GM20000 (cell line): ENCODE data around the gene PPP4R4.

Experiments used
- DNase-seq: peaks from one replicate; pipeline ENCODE4 v3.0.0; 2012; ENCODE audit warnings: low spot score
- CTCF ChIP-seq: IDR thresholded peaks from 2 replicates; pipeline ENCODE4 v1.5.1; 2012; ENCODE audit warnings: mild to moderate bottlenecking, control low read depth; ENCODE audit errors: extremely low read depth, missing control alignments

PPP4R4 gene

GRCh38 chr14:94321421-94322271 is 147.5 kb downstream of the PPP4R4 start:
- no peak for TF ChIP-seq CTCF
- no peak for DNase-seq

DNA sequence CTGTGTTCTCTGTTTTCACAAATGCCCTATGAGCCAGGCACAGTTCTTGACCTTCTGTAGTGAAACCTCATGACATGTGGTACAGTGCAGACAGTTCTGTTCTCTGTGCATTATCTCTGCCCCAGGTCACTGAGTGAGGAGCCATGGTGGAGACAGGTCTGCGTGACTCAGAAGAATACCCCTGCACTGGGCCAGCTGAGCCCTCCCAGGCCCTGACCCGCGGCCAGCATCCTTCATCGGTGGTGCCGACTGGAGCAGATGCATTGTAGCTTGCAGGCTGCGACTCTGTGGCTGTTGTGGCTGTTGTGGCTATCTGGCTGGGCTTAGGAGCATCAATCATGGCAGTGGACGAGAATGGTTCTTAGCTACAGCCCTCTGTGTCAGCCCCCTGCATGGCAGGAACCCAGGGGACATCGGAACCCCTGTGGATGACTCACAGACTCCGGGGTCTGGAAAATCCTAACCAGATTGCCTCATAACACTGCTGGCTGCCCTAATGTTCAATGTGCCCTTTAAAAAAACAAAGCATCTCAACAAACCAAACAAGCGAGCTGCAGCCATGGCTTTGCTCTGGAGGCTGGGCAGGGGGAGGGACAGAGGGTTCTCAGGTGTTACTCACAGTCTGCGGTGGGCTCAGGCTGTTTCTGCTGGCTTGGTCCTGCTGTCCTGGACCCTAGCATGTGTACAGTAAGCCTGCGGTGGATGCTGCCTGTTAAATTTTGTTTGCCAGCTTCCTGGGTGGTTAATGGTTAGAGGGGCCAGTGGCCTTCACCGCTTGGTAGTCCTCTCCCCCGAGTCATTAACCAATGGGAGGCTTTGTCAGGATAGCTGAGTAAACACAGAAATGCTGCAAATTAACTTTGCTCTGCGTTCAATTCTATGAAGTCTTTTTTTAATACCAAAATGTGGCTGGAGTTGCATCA is 148.8 kb downstream of the PPP4R4 start, which contains the start of gene SERPINA6:
Gene SERPINA6, minus strand, starts transcription at position 689 of the 923 bp plus-strand sequence. CDS start 8,688 bp downstream, outside the sequence.
- DNase-seq, result no peak
- no peak for TF ChIP-seq CTCF

DNA sequence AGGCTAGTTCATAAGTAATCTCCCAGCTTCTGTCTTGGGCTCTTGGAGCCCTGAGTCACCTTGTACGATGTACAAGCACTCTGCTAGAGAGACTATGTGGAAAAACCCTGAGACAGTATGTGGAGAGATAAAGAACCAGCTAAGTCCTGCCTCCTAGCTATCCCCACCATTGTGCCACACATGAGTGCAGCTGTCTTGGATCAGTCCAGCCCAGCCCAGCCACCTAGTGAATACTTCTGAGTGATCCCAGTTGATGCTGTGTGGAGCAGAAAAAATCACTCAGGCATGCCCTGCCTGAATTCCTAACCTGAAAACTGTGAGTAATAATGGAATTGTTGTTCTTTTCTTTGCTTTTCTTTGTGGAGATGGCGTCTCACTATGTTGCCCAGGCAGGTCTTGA is 154.1 kb downstream of the PPP4R4 start:
- no peak for TF ChIP-seq CTCF
- DNase-seq, result no peak
